Endometrial microvascular endothelial cells (primary cell): ENCODE data around the gene MARCHF4. TPM values are rescaled to one million over a fixed set of nuclear protein-coding genes. Genes with fewer than 3 reads are reported as not detected.

ENCODE experiments used
- total RNA-seq: library from RNA; depleted of rRNA; stranded (reverse); fragments of >200 nt; gene quantifications from one replicate; pipeline ENCODE4 v1.2.3, GENCODE V29; 2015; ENCODE audit errors: inconsistent ontology term

MARCHF4 gene
- total RNA-seq, 1 donor from 2014 or later, result 25.7 TPM

Other genes starting within 250 kb of the MARCHF4 start
- 24.0 TPM for gene SMARCAL1, start 40.0 kb upstream of the MARCHF4 start, total RNA-seq
- 1,298 TPM for gene RPL37A, start 126.4 kb upstream of the MARCHF4 start, total RNA-seq